RWPE1 (cell line): ENCODE data around the gene DHRS9.

Experiments used
- CTCF ChIA-PET: fragments of 350-600 bp; sonication (Branson Sonifier 250); formaldehyde crosslinking; extraction: SDS; loops from one replicate; lab custom pipeline; 2021; lab: Yijun Ruan, JAX
- POLR2A ChIA-PET: fragments of 400-600 bp; formaldehyde crosslinking; extraction: SDS; loops from one replicate; lab custom pipeline; 2020; ENCODE audit warnings: antibody characterized with exemption; ENCODE audit not compliant: low non-redundant PET; lab: Yijun Ruan, JAX
- DNase-seq: peaks from one replicate; pipeline ENCODE4 v3.0.0; 2012; ENCODE audit warnings: low spot score
- H3K27ac ChIP-seq: fragments of 450-650 bp; 2 replicates; pipeline ENCODE4 v1.5.1; 2017
- CTCF ChIP-seq: fragments of 450-650 bp; conservative IDR thresholded peaks from 2 replicates; pipeline ENCODE4 v1.5.1; 2017; ENCODE audit warnings: low read depth, mild to moderate bottlenecking

DHRS9 gene

DNA sequence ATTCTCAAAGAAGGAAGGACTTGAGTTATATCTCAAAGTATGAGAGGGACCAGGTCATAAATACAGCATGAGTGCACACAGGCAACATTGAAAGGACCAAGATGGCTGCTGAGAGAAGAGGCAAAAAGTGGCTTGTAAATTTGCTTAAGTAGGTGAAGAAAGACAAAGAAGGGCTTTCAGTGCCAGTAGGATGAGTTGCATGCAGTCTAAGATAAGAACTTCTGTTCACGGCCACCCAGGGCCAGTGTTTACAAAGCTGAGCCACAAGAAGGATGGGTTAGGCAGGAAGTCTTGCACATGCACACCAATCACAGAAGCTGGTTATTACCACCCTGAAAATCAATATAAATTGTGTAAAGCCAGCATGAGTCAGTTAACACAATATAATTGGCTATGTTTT is 35.1 kb upstream of the DHRS9 start:
- POLR2A ChIA-PET: no interaction called here
- H3K27ac ChIP-seq: no peak overlapping the region
- no peak for DNase-seq
- TF ChIP-seq CTCF: no peak
- CTCF ChIA-PET: no interaction called here

DNA sequence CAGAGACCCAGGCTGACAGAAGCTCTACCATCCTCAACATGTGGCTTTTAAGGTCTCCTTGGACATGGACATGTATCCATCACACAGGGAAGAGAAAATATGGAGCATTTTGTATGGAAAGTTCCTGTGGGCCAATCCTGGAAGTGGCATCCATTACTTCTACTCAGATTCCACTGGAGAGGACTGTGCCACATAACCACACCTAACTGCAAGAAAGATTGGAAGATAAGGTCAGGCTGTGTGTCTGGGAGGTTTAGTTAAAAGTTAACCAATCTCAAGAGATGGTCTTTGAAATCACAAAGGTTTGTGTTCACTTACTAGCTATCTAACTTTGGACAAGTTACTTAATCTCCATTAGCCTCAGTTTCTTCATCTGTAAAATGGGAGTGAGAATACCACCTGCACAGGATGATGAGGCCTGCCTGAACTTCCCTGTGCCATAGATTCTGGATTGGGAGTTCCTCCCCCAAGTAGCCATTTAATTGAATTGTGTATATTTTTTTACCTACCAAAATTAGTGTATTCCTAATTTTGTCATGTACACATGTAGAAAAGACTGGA is 34.3 kb upstream of the DHRS9 start:
- ChIA-PET CTCF (interaction anchor here (0.5 kb wide), 1 partner anchor 45 kb away, joined by 3 read pairs; no protein-coding TSS in a partner anchor), POLR2A (no interaction called here)
- no peak for TF ChIP-seq CTCF
- H3K27ac ChIP-seq: no peak overlapping the region
- DNase-seq: no peak

DNA sequence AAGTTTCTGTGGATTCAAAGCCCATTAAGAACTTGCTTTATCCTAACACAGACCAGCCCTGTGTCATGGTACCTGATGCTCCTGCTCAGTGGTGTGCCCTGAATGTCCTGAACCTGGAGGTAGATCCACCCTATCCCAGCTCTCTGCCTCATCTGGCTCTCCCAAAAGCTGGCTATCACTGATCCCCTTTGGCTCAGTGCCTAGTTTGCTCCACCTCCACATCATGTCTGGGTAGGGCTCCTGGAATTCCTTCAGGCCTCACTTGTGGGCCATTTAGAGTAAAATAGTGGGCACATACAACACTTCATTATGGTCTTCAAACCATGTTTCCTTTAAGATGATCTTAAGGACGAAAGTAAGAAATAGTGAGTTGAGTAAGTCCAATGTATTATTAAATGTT is 33.5 kb upstream of the DHRS9 start:
- no peak for DNase-seq
- no peak overlapping the region for H3K27ac ChIP-seq
- ChIA-PET POLR2A (no interaction called here), CTCF (interaction anchor here (0.5 kb wide), 1 partner anchor 45 kb away, joined by 3 read pairs; no protein-coding TSS in a partner anchor)
- no peak for TF ChIP-seq CTCF

DNA sequence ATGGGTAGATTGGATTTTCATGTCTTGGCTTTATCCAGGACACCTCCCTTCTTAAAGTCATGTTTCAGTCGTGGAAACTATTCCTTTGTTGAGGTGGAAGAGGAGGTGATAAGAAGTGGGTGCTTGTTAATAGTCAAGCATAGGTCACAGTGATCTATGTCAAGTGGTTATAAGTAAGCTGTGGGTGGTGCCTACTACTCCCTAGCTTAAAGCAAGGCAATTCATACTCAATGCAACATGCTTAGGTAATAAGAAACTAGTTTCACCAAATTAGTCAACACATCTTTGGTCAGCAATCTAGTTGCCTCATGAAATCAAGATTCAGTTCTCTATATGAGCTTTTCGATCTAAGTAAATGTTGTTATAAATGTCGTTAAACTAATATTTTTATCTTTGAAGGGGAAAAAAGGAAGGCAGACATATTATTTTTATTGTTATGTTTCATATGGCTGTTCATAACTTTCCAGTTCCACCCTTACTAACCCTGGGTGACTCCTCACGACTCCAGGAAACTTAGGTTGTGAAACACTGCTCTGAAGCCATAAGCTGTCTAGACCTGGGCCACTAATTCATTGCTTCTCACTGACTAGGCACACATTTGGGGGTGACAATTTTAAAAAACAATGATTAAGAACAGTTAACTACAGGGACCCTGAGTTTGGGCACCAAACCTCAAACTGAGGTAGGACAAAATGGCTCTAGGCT is 32.5 kb upstream of the DHRS9 start:
- CTCF ChIA-PET: no interaction called here
- no peak for TF ChIP-seq CTCF
- DNase-seq: no peak
- POLR2A ChIA-PET: interaction anchor here (0.7 kb wide), 1 partner anchor 543 kb away, joined by 3 read pairs; no protein-coding TSS in a partner anchor
- no peak overlapping the region for H3K27ac ChIP-seq

DNA sequence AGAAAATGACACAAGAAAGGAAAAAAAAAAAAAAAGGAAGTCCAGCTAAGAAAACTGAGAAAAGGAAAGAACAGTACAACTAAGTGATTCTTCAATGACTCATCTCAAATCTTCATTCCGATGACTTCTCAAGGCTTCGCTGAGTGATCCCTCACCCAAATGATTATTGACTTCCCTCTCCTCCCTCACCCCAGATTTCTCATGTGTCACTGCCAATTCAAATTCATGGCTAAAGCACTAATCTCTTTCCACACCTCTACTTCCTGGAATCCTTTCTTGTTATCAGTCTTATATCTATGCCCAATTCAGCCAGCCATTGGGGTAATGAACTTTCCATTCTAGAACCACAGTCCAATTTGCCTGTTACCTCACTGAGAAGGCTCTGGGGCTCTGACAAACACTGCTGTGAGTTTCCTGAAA is 31.0 kb upstream of the DHRS9 start:
- no peak overlapping the region for H3K27ac ChIP-seq
- ChIA-PET CTCF (no interaction called here), POLR2A (interaction anchor here (0.6 kb wide), 1 partner anchor 40 kb away, joined by 8 read pairs; no protein-coding TSS in a partner anchor)
- TF ChIP-seq CTCF: no peak
- peak; percentile 83 for DNase-seq

DNA sequence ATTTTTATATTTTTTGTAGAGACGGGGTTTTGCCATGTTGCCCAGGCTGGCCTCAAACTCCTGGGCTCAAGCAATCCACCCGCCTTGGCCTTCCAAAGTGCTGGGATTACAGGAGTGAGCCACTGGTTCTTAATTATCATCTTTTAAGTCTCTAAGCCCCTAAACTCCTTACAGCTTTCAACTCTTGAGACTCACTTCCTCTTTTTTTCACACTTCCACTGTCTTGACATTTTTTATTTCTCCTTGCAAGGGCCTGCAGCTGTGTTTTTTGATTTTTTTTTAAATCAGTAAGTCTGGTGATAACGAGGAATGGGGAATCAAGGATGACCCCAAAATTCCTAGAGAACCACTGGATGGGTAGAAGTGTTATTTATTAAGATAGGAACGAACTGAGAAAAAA is 29.7 kb upstream of the DHRS9 start:
- no peak for TF ChIP-seq CTCF
- no peak for DNase-seq
- POLR2A ChIA-PET: no interaction called here

More for the DNA sequence above, 29.7 kb upstream of the DHRS9 start:
- CTCF ChIA-PET: no interaction called here
- H3K27ac ChIP-seq: no peak overlapping the region
